ENCODE measurements around the gene IRF3.

Gene IRF3

DNA sequence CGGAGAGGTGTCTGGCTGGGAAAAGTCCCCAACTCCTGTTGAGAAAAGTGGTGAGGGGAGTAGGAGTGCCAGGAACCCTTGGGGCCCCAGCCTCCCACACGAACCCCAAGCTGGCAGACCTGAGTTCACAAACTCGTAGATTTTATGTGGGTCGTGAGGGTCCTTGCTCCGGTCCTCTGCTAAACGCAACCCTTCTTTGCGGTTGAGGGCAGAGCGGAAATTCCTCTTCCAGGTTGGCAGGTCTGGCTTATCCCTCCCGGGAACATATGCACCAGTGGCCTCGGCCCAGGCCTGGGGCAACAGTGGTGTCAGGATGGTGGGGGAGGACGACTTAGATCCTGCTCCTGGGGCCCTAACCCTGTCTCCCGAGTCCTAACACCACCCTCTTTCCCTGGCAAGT is 2.4 kb downstream of the IRF3 start:
- no peak overlapping the region for H3K27ac ChIP-seq (ENCODE audit: low read depth, low read length, poor library complexity, severe bottlenecking)

DNA sequence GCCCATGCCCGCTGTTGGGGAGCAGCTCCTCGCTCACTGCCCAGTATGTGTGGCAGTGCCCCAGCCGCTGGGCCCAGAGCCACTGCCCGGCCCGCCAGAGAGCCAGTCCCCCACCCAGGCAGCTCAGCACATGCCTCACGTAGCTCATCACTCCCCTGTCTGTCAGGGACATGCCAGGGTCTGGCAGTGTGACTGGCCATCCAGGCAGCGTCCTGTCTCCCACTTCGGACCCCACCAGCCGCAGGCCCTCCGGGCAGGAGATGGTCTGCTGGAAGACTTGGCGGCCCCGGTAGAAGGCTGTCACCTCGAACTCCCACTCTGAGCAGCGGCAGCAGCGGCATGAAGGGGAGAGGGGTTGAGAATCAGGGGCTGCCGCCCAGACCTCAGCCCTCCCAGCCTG is 3.6 kb downstream of the IRF3 start:
- Histone ChIP-seq H3F3A (ENCODE audit: insufficient read depth, low read length) (no peaks in the 10 kb centered on the region), H3K27me3 (ENCODE audit: insufficient read depth, low read length) (no peaks in the 10 kb centered on the region), H3K4me3 (ENCODE audit: low read depth, low read length, poor library complexity, severe bottlenecking) (no peak overlapping the region), H3K9me3 (ENCODE audit: low read length) (no peaks in the 10 kb centered on the region), H3K4me2 (ENCODE audit: low read length) (no peak overlapping the region), H3K36me3 (ENCODE audit: insufficient read depth, low read length) (peaks cover 61% of the 10 kb centered on the region), H4K20me1 (ENCODE audit: insufficient read depth, low read length) (no peaks in the 10 kb centered on the region), H3K79me2 (ENCODE audit: insufficient read depth, low read length) (0 out of 2 replicates have a peak, but pooled peaks cover 5% of the 10 kb centered on the region), H3K9ac (ENCODE audit: low read length) (no peak overlapping the region), H3K9me2 (ENCODE audit: low read depth, low read length) (no peaks in the 10 kb centered on the region), H3K4me1 (ENCODE audit: insufficient read depth, low read length, severe bottlenecking) (peaks cover 17% of the 10 kb centered on the region), H2AFZ (ENCODE audit: low read length) (no peak overlapping the region), H3K27ac (ENCODE audit: low read depth, low read length, poor library complexity, severe bottlenecking) (no peak overlapping the region)
- no peak for TF ChIP-seq EZH2 (IDR thresholded peaks at IDR 0.05; ENCODE audit: borderline replicate concordance, low read length)
- TF ChIP-seq, protein P1, sequence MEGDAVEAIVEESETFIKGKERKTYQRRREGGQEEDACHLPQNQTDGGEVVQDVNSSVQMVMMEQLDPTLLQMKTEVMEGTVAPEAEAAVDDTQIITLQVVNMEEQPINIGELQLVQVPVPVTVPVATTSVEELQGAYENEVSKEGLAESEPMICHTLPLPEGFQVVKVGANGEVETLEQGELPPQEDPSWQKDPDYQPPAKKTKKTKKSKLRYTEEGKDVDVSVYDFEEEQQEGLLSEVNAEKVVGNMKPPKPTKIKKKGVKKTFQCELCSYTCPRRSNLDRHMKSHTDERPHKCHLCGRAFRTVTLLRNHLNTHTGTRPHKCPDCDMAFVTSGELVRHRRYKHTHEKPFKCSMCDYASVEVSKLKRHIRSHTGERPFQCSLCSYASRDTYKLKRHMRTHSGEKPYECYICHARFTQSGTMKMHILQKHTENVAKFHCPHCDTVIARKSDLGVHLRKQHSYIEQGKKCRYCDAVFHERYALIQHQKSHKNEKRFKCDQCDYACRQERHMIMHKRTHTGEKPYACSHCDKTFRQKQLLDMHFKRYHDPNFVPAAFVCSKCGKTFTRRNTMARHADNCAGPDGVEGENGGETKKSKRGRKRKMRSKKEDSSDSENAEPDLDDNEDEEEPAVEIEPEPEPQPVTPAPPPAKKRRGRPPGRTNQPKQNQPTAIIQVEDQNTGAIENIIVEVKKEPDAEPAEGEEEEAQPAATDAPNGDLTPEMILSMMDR (IDR thresholded peaks at IDR 0.05; ENCODE audit: low read length) = no peak

More for the DNA sequence above, 2.4 kb downstream of the IRF3 start:
- Histone ChIP-seq H3K4me2 (ENCODE audit: low read length) (no peak overlapping the region; the same call in 1 of the 2 replicates), H3K27me3 (ENCODE audit: insufficient read depth, low read length) (no peaks in the 10 kb centered on the region), H3K4me3 (ENCODE audit: low read depth, low read length, poor library complexity, severe bottlenecking) (no peak overlapping the region), H3F3A (ENCODE audit: insufficient read depth, low read length) (no peaks in the 10 kb centered on the region), H3K36me3 (ENCODE audit: insufficient read depth, low read length) (peaks cover 56% of the 10 kb centered on the region), H2AFZ (ENCODE audit: low read length) (no peak overlapping the region), H3K9me3 (ENCODE audit: low read length) (no peaks in the 10 kb centered on the region), H3K9me2 (ENCODE audit: low read depth, low read length) (no peaks in the 10 kb centered on the region), H4K20me1 (ENCODE audit: insufficient read depth, low read length) (no peaks in the 10 kb centered on the region), H3K9ac (ENCODE audit: low read length) (no peak overlapping the region; the same call in 1 of the 2 replicates), H3K4me1 (ENCODE audit: insufficient read depth, low read length, severe bottlenecking) (peaks cover 23% of the 10 kb centered on the region), H3K79me2 (ENCODE audit: insufficient read depth, low read length) (0 out of 2 replicates have a peak, but pooled peaks cover 5% of the 10 kb centered on the region)
- TF ChIP-seq, protein P1 (IDR thresholded peaks at IDR 0.05; ENCODE audit: low read length) = no peak
- TF ChIP-seq EZH2 (IDR thresholded peaks at IDR 0.05; ENCODE audit: borderline replicate concordance, low read length) = no peak

DNA sequence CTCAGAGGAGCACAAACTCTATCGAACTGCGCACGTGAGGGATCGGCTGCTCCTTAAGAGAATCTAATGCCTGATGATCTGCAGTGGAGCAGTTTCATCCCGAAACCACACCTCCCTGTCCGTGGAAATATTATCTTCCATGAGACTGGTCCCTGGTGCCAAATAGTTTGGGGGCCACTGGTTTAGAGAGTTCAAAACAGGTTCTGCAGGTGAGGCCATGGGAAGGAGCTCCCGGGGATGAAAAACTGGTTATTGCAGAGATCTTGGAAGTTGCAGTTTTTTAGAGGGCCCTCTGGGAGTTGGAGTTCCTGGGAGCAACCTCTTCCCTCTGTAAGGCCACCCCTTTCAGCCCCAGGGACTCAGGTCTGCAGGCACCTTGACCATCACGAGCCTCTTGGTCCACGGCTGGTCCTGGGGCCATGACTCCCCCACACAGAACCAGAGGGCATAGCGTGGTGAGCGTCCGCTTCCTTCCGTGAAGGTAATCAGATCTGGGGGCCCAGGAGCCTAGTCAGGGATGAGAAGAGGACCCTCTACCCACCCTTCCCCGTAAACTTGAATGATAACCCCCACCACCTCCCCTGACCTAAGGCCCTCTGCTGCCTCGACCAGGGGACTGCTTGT is 5.2 kb downstream of the IRF3 start:
- Histone ChIP-seq H3K27me3 (ENCODE audit: insufficient read depth, low read length) (no peaks in the 10 kb centered on the region), H3K9me3 (ENCODE audit: low read length) (no peaks in the 10 kb centered on the region), H3K4me1 (ENCODE audit: insufficient read depth, low read length, severe bottlenecking) (peaks cover 9% of the 10 kb centered on the region), H3K9ac (ENCODE audit: low read length) (no peak overlapping the region), H3K79me2 (ENCODE audit: insufficient read depth, low read length) (no peaks in the 10 kb centered on the region), H3K4me3 (ENCODE audit: low read depth, low read length, poor library complexity, severe bottlenecking) (no peak overlapping the region), H2AFZ (ENCODE audit: low read length) (no peak overlapping the region), H3K9me2 (ENCODE audit: low read depth, low read length) (no peaks in the 10 kb centered on the region), H4K20me1 (ENCODE audit: insufficient read depth, low read length) (no peaks in the 10 kb centered on the region), H3F3A (ENCODE audit: insufficient read depth, low read length) (no peaks in the 10 kb centered on the region), H3K27ac (ENCODE audit: low read depth, low read length, poor library complexity, severe bottlenecking) (no peak overlapping the region), H3K36me3 (ENCODE audit: insufficient read depth, low read length) (peaks cover 75% of the 10 kb centered on the region), H3K4me2 (ENCODE audit: low read length) (no peak overlapping the region)
- TF ChIP-seq, protein P1 (IDR thresholded peaks at IDR 0.05; ENCODE audit: low read length) = no peak
- no peak for TF ChIP-seq EZH2 (IDR thresholded peaks at IDR 0.05; ENCODE audit: borderline replicate concordance, low read length)

Measured in OCI-LY1 (cell line).